GM21367 (cell line): ENCODE data around the gene MFSD12.

Experiments
- ATAC-seq: cut with Tn5 transposase; IDR thresholded peaks from one replicate; pipeline ENCODE4 v1.9.1; 2021; ENCODE audit not compliant: unreplicated experiment

Gene MFSD12

DNA sequence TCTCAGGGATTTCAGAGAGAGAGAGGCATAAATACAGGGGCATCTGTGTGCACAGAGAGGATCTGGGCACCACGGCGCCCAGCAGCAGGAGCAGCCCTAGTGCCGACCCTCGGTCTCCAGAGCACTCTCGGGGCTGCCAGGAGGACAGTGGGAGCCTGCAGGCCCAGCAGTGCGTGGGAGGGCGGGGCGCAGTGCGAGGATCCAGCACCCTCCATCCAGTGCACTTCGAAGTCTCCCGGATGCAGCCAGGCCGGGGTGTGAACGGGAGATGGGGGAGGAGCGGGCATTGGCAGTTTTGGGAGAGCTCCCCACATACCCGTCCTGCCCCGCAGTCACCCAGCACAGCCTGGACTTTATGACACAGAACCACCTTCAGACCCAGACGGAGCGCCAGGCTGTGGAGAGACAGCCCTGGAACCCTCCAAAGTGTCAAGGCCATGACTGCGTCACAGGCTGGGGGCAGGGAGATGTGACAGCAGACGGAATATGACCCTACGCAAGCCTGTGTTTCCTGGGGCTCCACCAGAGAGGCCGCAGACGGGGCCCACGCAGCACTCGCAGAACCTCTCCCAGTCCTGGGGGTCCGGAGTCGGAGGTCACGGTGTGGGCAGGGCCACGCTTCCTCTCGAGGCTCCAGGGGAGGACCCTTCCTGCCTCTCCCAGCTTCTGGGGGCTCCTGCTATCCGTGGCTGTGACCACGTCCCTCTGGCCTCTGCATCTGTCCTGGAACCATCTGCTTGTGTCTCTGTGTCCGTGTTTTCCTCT is 33.1 kb downstream of the MFSD12 start:
- no peak for ATAC-seq

DNA sequence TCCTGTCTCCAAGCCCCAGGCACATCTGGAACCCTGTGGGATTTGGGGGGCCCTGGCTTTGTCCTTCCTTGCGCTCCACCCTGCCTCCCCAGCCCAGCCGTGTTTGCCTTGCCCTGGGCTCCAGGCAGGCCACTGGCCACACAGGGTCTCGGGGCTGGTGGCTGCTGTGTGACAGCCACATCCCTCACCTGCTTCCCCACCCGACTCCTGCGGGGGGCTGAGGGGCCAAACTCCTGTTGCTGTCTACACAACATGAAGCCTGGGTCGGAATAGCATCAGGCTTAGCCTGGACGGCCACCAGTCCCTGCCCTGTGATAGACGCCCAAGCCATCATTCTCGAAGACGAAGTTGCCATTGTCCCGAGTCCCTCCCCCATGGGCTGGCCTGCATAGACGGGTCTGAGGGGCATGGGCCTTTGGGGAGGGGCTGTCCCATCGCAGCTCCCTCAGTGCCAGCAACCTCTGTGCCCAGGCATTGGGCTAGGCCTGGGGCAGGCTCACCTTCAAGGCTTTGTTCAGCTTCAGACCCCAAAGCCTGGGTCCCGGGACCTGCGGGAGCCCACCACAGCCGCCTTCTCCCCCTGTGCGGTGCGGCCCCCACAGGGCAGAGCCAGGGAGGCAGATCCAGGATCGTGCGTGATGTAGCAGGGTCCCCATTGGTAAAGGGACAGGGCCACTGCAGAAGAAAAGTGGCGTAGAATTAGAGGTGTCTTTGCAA is 33.9 kb downstream of the MFSD12 start:
- no peak for ATAC-seq

DNA sequence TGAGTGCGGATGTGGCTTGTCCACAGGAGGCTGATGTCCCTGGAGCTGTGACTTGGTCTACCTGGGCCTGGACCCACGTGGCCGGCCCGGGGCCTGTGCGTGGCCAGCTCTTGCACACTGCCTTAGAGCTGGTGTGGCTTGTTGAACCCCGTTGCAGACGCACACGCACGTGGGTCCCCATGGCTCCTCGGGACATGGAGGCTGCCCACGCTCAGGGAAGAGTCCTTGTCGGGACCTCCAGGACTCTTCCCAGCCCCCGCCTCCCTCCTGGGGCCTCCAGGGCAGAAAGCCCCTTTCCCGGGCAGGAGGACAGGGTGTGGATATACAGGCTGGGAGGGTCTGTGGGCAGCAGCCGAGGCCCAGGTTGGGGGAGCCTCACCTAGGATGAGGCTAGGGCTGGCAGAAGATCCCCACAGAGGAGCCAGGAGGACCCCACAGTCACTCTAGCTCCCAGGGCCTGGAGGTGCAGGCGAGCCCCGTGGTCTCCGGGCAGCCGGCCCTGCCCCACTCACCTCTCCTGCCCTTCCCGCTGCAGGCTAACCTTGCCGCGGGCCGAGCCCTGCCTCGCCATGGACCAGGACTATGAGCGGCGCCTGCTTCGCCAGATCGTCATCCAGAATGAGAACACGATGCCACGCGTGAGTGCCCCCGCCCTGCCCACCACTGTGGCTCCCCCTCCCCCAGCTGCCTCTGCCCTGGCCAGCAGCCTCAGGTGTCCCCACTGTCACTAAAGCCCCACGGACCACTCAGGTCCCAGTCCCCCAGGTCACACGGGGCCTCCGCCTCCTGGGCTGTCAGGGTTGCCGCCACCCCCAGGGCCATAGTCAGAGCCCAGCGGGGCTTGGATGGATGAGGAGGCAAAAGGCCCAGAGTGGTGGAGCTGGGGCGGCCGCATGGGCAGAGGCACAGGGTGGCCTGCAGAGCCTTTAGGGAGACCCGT is 34.7 kb downstream of the MFSD12 start:
- ATAC-seq: no peak

DNA sequence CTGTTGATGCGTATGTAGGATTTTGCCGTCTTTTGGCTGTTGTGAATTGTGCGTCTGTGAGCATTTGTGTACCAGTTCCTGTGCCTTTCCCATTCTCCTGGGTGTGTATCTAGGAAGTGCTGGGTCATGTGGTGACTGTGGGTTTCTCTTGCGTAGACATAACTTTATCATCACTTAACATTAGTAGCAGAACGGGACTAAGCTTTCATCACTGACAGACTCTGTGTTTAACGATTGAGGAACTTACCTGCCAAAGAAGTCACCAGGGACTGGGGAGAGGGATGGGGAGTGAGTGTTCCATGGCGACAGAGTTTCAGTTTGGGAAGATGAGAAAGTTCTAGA is 36.3 kb downstream of the MFSD12 start:
- no peak for ATAC-seq

DNA sequence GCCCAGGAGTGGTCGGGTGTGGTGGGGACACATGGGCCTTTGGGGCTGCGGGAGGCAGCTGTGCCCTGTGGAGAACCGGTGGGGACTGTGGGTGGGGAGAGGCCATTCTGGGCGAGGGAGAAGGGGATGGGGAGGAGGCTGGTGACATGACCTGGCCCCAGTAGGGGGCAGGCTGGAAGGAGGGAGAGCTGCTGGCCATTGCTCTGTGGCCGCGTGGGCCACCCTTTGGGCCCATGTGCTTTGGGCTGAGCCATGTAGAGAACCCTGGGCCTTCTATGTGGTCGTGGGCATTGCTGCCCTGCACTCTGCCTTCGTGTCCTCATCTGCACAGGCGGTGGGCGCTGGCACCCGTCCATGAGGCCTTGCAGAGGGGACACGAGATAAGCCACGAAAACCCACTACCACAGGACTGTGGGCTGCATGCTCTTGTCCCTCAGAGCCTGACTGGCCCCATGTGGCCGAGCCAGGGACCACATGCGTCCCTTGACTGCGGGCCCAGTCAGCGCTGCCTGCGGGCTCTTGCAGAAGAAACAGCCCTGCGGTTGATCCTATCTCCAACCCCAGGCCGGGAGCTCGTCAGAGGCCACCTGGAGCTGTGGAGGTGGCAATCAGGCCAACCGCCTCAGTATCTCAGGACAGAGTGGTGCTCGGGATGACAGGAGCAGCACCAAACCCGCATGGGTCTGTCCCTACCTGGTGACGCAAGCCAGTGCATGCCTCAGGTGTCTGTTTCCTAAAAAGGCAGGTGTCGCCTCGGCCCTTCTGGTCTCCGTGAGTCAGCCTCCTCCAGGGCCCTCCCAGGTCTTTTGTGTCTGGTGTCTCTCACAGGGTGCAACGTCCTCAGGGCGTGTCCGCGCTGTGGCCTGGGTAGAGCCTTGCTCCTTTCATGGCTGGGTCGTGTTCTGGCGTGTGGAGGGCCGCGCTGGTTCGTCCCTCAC is 37.0 kb downstream of the MFSD12 start:
- no peak for ATAC-seq

DNA sequence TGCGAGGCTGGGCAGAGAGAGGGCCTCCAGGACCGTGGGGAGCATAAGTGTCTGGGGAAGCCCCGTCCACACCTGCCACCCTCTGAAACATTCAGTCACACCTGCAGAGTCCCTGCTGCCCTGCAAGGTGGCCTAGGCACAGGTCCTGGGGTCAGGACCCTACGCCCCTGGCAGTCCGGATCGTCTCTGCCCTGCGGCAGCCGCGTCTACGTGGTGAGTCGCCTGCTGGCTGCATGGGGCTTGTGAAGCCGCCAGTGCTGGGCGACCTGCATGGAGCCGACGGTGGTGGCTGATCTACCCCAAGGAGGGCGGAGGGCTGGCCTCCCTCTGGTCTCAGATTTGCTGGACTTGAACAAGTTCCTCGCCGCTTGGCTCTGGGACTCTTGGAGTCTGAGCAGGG is 38.3 kb downstream of the MFSD12 start:
- ATAC-seq: no peak

DNA sequence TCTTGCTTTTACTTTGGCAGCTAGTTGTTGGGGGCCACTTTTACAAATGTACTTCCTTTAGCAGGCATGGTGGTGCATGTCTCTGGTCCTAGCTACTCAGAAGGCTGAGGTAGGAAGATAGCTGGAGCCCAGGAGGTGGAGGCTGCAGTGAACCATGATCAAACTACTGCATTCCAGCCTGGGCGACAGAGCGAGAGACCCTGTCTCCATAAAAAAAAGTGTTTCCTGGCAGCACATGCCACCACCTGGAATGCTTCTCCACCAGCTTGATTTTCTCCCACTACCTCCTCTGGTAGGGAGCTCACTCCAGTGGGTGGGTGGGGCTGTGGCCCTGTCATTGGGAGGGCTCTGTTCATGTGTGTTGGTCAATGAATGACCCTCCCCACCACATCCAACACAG is 38.7 kb downstream of the MFSD12 start:
- no peak for ATAC-seq

DNA sequence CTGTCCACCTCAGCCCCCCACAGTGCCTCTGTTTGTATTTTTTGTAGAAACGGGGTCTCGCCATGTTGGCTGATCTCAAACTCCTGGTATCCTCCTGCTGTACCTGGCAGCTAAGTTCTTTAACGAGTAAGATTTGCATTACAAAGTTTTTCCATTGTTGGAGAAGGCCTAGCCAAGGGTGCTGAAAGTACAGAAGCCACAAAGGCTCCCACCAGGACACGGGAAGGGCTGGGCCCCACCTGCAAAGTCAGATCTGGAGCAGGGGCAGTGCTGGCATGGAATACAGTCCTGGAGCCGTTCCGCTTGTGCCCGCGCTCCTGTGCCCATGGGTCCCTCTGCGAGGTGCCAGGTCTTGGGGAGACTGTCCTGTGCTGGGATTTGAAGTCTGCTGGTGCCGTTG is 39.1 kb downstream of the MFSD12 start:
- no peak for ATAC-seq

DNA sequence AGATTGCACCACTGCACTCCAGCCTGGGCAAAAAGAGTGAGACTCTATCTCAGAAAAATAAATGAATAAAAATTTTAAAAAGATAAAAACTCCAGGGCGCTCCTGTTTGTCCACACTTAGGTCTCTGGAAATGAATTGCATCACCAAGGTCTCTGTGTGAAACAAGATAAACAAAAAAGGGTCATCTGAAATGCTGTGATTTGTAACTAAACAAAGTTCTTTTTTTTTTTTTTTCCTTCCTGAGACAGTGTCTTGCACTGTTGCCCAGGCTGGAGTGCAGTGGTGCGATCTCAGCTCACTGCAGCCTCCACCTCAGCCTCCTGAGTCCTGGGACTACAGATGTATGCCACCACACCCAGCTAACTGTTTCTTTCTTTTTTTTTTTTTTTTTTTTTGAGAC is 39.7 kb downstream of the MFSD12 start:
- ATAC-seq: no peak

DNA sequence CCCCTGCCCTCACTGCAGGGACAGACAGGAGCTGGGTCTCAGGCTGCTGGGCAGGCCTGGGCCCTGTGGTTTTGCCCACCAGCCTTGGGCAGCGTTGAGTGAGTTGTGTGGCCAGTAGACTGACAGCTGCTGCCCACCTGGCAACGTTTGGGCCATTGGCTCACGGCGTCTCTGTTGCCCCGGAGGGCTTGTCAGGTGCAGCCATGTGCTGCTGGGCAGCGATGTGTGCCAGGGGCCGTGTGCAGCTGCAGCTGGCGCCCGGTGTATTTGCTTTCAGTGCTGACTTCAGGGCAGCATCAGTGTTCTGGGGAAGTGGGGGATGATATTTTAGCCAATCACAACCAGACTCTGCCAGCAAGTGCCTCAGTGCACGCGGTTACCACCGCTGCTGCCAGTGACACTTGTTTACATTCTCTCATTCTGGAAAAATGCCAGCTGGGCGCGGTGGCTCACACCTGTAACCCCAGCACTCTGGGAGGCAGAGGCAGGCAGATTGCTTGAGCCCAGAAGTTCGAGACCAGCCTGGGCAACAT is 40.6 kb downstream of the MFSD12 start:
- no peak for ATAC-seq

DNA sequence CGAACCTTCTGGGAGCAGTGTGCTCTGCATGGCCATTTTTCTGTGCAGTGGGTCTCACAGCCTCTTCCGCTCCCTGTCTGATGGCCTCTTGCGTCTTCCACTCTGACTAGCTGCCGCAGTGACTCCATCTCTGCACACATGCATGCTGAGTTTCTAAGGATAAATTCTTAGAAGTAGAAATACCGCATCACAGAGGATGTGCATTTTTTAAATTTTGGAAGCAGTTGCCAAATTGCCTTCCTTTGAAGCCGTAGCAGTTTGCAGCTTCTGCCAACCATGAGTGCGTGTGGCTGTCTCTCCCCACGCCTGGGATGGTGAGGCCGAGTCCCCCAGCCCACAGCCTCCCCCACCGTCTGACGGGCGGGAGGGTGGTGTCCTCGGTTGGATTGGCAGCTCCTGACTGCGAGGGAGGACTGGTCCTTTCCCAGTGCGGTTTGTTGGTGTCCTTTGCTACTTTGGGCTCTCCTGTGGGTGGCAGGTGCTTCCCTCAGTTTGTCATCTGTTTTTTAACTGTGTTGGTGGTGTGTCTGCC is 41.4 kb downstream of the MFSD12 start:
- ATAC-seq: no peak

DNA sequence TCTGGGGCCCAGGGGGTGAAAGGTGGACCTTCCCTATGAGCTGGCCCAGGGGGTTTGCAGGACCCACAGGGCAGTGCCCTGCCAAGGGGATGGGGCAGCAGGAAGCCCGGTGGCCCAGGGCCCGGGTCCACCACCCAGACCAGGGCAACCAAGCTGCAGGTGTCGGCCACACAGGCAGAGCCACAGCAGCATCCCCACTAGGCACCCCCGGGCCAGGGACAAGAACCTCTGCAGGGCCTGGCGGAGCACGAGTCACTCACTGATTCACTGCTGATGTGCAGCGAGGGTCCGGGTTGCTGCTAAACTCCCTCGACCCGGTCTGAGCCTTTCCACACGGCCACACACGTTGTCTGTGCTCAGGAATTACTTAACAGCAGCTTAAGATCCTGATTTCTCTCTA is 42.5 kb downstream of the MFSD12 start:
- no peak for ATAC-seq

DNA sequence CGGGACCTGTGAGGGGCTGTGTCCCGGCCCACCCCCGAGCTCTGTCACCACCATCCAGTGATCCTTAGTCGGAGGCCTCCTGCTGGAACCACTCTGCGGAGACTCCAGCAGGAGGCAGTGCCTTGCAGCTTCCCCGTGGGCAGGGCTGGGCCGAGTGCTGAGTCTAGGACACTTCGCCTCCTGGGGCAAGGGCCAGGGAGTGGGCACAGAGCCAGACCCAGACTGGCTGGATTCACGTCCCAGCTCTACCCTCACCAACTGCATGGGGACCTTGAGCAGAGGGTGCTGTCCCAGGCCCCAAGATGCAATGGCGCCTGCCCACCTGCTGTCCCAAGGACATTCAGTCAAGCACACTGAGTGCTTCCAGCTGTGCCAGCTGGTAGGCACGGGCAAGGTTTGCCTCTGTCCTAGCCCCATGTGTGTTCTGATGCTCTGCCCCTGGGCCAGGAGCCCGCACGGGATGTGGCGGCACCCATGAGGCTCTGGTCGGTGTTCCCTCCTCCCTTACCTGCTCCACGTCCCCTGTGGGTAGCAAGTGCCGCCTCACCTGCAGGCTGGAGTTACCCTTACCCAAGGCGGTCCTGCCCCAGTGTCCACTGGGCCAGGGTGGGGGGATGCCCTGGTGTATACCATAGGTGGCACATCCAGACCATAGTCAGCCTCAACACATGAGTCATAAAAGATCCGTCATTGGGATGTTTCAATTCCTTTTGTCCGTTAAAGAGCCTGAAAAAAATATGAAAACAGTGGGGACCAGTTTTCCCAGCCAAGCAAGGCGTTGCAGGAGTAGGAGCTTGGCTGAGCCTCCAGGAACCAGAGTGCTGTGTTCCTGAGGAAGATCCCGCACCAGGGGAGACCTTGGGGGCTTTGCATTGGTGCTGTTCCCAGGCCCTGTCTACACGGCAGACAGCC is 43.9 kb downstream of the MFSD12 start:
- ATAC-seq: no peak

DNA sequence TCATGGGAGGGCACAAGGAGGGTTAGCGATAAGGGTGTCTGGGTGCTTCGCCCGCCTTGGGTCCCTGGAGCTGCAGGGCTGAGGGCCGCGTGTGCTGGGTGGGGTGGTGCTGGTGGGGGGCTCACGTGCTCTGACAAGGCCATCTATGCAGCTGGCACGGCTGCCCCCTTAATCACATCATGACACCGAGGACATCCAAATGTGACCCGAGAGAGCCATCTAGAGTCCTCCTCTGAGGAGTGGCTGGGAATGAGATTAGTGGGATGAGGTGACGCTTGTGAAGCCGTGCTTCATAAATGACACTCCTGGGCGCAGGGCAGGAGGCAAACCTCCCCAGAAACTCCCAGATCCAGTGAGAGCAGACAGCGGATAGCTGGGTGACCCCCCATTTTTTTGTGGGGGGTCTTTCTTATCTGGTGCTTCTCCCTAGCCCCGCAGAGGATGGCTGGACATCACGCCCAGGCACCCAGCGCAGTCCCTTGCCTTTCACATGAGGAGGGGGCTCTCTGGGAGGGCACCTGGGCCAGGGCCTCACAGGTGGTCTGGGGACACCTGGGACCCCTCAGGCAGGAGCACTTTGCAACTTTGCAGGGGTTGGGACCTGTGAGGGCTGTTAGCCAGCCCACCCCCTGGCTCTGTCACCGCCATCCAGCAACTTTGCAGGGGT is 44.7 kb downstream of the MFSD12 start:
- no peak for ATAC-seq

DNA sequence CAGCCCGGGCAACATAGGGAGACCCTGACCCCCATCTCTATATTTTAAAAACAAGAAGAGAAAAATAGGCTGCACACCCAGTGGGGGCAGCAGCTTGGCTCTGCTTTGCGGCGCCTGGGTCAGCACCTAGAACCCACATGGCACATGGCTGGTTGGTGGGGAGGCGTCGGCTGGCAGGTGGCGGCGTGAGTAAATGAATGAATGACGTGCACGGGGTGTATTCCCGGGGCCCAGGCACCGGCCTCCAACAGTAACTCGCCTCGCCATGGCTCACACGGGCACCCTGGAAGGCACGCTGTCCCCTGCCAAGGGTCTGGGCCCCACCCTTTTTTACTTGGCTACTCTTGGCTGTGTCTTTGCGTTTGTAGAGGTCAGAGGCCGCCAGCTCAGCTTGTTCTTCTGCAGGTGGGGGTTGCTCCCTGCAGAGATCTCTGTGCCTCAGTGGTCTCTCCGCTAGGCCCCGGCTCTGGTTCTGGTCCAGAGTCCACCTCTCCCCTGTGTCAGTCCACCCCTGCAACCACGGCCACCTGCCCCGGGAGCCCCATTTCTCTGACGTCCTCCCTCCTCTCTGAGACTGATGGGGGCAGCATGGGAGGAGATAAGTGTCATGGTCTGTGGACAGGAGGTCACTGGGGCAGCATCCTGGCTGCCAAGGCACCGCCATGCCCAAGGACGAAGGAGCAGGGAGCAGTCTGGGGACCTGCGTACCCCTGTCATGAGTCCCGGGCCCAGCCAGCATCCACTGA is 45.7 kb downstream of the MFSD12 start:
- ATAC-seq: no peak

DNA sequence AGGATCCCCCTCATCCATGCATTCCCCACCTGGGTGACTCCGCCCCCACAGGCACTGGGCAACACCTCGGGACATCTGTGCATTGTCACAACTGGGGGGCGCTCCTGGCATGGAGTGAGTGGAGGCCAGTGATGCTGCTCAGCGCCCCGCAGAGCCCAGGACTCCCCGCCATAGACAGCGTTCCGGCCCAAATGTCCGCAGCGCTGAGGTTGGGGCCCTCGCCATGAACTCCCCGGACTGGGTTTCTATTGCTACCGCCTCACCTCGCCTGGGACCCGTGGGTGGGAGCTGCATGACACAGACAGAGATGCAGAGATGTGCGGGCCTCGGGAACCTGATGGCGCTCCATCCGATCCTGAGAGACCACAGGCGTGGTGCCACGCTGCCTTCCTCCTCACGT is 46.7 kb downstream of the MFSD12 start:
- no peak for ATAC-seq

DNA sequence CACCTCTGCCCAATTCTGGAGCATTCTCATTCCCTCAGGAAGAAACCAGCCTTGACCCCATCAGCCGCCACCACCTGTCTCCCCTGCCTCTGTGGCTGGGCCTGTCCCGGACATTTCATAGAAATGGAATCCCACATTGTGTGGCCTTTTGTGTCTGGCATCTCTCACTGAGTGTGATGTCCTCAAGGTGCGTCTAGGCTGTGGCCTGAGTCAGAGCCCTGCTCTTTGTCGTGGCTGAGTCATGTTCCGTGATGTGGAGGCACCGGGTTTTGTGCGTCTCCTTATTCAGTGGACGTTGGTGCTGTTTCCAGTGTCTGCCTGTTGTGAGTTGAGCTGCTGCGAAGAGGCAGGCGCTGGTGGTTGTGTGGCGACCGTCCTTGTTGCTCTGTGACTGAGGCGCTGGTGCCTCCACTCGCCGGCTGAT is 47.8 kb downstream of the MFSD12 start:
- no peak for ATAC-seq
